ENCODE data around the gene AGAP3. TPM values are rescaled to one million over a fixed set of nuclear protein-coding genes. Genes with fewer than 3 reads are reported as not detected.

AGAP3 gene
- total RNA-seq, 1 experiment from 2014 or later: 115 TPM

GRCh38 chr7:151043959-151044358 is 42.3 kb upstream of the AGAP3 start:
- BruUV-seq (replicated peaks): no TSS peak
- H3K36me3 ChIP-seq (ENCODE audit: insufficient read depth, low read length, poor library complexity, severe bottlenecking): no peaks in the 10 kb centered on the region
- no peak overlapping the region for H3K4me3 ChIP-seq (ENCODE audit: low read depth, low read length, poor library complexity, severe bottlenecking)
- H3K4me1 ChIP-seq (ENCODE audit: insufficient read depth, low read length, poor library complexity, severe bottlenecking): peaks cover 5% of the 10 kb centered on the region
- no peak for TF ChIP-seq CTCF (conservative IDR thresholded peaks at IDR 0.05; ENCODE audit: low read depth, low read length)
- TF ChIP-seq EZH2 (IDR thresholded peaks at IDR 0.05; ENCODE audit: borderline replicate concordance, low read depth, low read length, poor library complexity, severe bottlenecking): no peak
- POLR2A ChIA-PET (ENCODE audit: low non-redundant PET): no interaction called here
- no peaks in the 10 kb centered on the region for H3K9me3 ChIP-seq (ENCODE audit: low read depth, low read length, poor library complexity, severe bottlenecking)
- H3K27me3 ChIP-seq (replicated peaks; ENCODE audit: insufficient read depth, low read depth, low read length, poor library complexity): no peaks in the 10 kb centered on the region
- intact Hi-C loops (cut with micrococcal nuclease; ENCODE audit: unreplicated experiment): no loop called here
- H3K27ac ChIP-seq (ENCODE audit: low read depth, low read length, poor library complexity, severe bottlenecking): no peak overlapping the region
- CTCF ChIA-PET: no interaction called here
- DNase-seq (ENCODE audit: low spot score): no peak

- no TSS peak for BruUV-seq (replicated peaks)
- ChIA-PET CTCF (no interaction called here), POLR2A (ENCODE audit: low non-redundant PET) (no interaction called here)
- Histone ChIP-seq H3K9me3 (ENCODE audit: low read depth, low read length, poor library complexity, severe bottlenecking) (no peaks in the 10 kb centered on the region), H3K36me3 (ENCODE audit: insufficient read depth, low read length, poor library complexity, severe bottlenecking) (no peaks in the 10 kb centered on the region), H3K27ac (ENCODE audit: low read depth, low read length, poor library complexity, severe bottlenecking) (no peak overlapping the region), H3K27me3 (replicated peaks; ENCODE audit: insufficient read depth, low read depth, low read length, poor library complexity) (no peaks in the 10 kb centered on the region), H3K4me1 (ENCODE audit: insufficient read depth, low read length, poor library complexity, severe bottlenecking) (no peaks in the 10 kb centered on the region), H3K4me3 (ENCODE audit: low read depth, low read length, poor library complexity, severe bottlenecking) (no peak overlapping the region)
- DNase-seq (ENCODE audit: low spot score): no peak
- intact Hi-C loops (cut with micrococcal nuclease; ENCODE audit: unreplicated experiment): no loop called here
- TF ChIP-seq CTCF (conservative IDR thresholded peaks at IDR 0.05; ENCODE audit: low read depth, low read length): no peak
- no peak for TF ChIP-seq EZH2 (IDR thresholded peaks at IDR 0.05; ENCODE audit: borderline replicate concordance, low read depth, low read length, poor library complexity, severe bottlenecking)
These were observed 41.0 kb upstream of the AGAP3 start for GRCh38 chr7:151045262-151045661.

- Histone ChIP-seq H3K36me3 (ENCODE audit: insufficient read depth, low read length, poor library complexity, severe bottlenecking) (no peaks in the 10 kb centered on the region), H3K27me3 (replicated peaks; ENCODE audit: insufficient read depth, low read depth, low read length, poor library complexity) (no peaks in the 10 kb centered on the region), H3K4me1 (ENCODE audit: insufficient read depth, low read length, poor library complexity, severe bottlenecking) (no peaks in the 10 kb centered on the region), H3K9me3 (ENCODE audit: low read depth, low read length, poor library complexity, severe bottlenecking) (no peaks in the 10 kb centered on the region), H3K4me3 (ENCODE audit: low read depth, low read length, poor library complexity, severe bottlenecking) (no peak overlapping the region), H3K27ac (ENCODE audit: low read depth, low read length, poor library complexity, severe bottlenecking) (no peak overlapping the region)
- no TSS peak for BruUV-seq (replicated peaks)
- CTCF ChIA-PET: no interaction called here
- DNase-seq (ENCODE audit: low spot score): no peak
- intact Hi-C loops (cut with micrococcal nuclease; ENCODE audit: unreplicated experiment): no loop called here
- TF ChIP-seq CTCF (conservative IDR thresholded peaks at IDR 0.05; ENCODE audit: low read depth, low read length) (no peak), EZH2 (IDR thresholded peaks at IDR 0.05; ENCODE audit: borderline replicate concordance, low read depth, low read length, poor library complexity, severe bottlenecking) (no peak)
- POLR2A ChIA-PET (ENCODE audit: low non-redundant PET): no interaction called here
These were observed 40.3 kb upstream of the AGAP3 start for GRCh38 chr7:151045967-151046366.
